Thymus (tissue), 11 donors: ENCODE data around the gene NSMCE4A. TPM values are rescaled to one million over a fixed set of nuclear protein-coding genes. Genes with fewer than 3 reads are reported as not detected.
"Not testable (repeated sequence)": the region's sequence is repeated elsewhere in the genome, so short reads cannot be mapped to it uniquely, and the experiment has no call there.

Experiments used
- DNase-seq, 9 donors: peaks; one replicate each; pipeline ENCODE4 v3.0.0-alpha.2; 2013; ENCODE audit warnings: low spot score in 9 of 9, low read depth in 6 of 9, missing footprints in 1 of 9
- H3K27ac ChIP-seq, 2 donors: one replicate each; pipeline ENCODE4 v1.5.1; 2013; ENCODE audit warnings: control low read depth in 1 of 2, low read depth in 1 of 2, low read length in 1 of 2, mild to moderate bottlenecking in 1 of 2, moderate library complexity in 1 of 2
- H3K27me3 ChIP-seq, 2 donors: one replicate each; pipeline ENCODE4 v1.5.1; 2013; ENCODE audit warnings: low read length in 1 of 2; ENCODE audit not compliant: control insufficient read depth in 2 of 2, insufficient read depth in 1 of 2
- H3K36me3 ChIP-seq, 2 donors: one replicate each; pipeline ENCODE4 v1.5.1; 2013; ENCODE audit warnings: low read length in 1 of 2, mild to moderate bottlenecking in 1 of 2, moderate library complexity in 1 of 2; ENCODE audit not compliant: control insufficient read depth in 2 of 2, insufficient read depth in 2 of 2
- H3K4me1 ChIP-seq, 2 donors: one replicate each; pipeline ENCODE4 v1.5.1; 2013; ENCODE audit warnings: low read length in 2 of 2; ENCODE audit not compliant: control insufficient read depth in 2 of 2, insufficient read depth in 2 of 2
- H3K4me3 ChIP-seq, 2 donors: one replicate each; pipeline ENCODE4 v1.5.1; 2013; ENCODE audit warnings: low read length in 2 of 2, control low read depth in 1 of 2, mild to moderate bottlenecking in 1 of 2
- H3K9me3 ChIP-seq, 2 donors: one replicate each; pipeline ENCODE4 v1.5.1; 2013; ENCODE audit warnings: low read length in 1 of 2, mild to moderate bottlenecking in 1 of 2; ENCODE audit not compliant: control insufficient read depth in 2 of 2, insufficient read depth in 1 of 2
- WGBS: extraction: QIAGEN DNeasy Blood & Tissue Kit; methylation state at CpG from one replicate; pipeline ENCODE4 v1.1.7; 2013; 5-methylcytosine and 5-hydroxymethylcytosine counted together
- polyA plus RNA-seq: library from polyadenylated mRNA; stranded (reverse); fragments of 200-250 nt; gene quantifications from one replicate; pipeline ENCODE4 v1.2.3, GENCODE V29; 2013
- total RNA-seq: library from RNA; stranded (reverse); fragments of 120-200 nt; gene quantifications from one replicate; pipeline ENCODE4 v1.2.4, GENCODE V29; 2013
- donor health status: healthy.

Gene NSMCE4A
- total and polyA plus RNA-seq, 2 donors: 81.5 to 131 TPM

DNA sequence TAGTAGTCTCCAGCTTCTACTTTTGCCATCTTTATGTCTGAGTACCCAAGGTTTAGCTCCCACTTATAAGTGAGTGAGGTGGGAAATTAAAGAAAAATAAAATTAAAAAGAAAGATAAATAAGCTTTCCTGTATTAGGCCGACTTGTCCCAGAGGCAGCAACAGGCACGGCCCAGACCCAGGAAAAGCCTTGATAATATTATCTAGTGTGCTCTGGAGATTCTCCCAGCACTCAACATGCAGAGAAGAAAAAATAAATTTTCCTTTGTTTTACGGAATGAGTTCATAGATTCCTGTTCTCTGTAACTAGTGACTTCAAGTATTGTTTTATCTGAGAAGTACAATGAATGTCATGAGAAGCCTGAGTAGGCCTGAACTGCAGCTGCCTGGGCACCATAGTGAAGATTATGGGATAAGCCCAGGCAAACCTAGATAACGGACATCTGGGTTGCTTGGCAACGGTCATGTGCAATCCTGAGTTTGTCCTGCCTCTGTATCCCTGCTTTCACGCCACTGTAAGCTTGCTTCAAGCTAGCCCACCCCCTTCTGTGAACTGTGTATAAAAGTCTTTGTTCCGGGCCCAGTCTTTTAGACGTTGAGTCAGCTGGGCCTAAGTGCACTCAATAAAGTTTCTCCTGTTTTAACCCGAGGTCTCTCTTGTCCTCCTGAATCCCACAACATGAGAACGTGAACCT, 53.6 kb downstream of the NSMCE4A start:
- peaks cover 25 to 33% of the 10 kb centered on the region in 2 donors for H3K36me3 ChIP-seq
- H3K27ac ChIP-seq: no peak overlapping the region
- no peaks in the 10 kb centered on the region for H3K27me3 ChIP-seq
- no peaks in the 10 kb centered on the region for H3K4me1 ChIP-seq
- H3K9me3 ChIP-seq: peaks cover 0 to 1% of the 10 kb centered on the region in 2 donors
- H3K4me3 ChIP-seq: no peak overlapping the region
- DNase-seq: no peak
- WGBS: 97% methylated on average over 10 of the region's 10 CpGs

DNA sequence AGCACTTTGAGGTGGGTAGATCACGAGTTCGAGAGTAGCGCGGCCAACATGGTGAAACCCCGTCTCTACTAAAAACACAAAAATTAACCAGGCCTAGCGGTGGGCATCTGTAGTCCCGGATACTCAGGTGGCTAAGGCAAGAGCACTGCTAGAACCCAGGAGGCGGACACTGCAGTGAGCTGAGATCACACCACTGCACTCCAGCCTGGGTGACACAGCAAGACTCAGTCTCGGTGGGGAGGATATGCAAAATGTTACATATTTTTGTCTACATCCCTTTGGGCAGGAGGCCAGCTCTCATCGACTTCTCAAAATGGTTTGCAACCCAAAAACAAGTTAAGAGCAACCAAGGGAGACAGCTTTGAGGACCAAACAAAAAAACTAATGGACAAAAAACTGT, 55.4 kb downstream of the NSMCE4A start:
- peaks cover 25 to 35% of the 10 kb centered on the region in 2 donors for H3K36me3 ChIP-seq
- no peaks in the 10 kb centered on the region for H3K27me3 ChIP-seq
- peaks cover 0 to 1% of the 10 kb centered on the region in 2 donors for H3K9me3 ChIP-seq
- H3K4me1 ChIP-seq: no peaks in the 10 kb centered on the region
- WGBS: 95% methylated on average over 10 of the region's 10 CpGs
- DNase-seq: no peak
- no peak overlapping the region for H3K4me3 ChIP-seq
- H3K27ac ChIP-seq: no peak overlapping the region

DNA sequence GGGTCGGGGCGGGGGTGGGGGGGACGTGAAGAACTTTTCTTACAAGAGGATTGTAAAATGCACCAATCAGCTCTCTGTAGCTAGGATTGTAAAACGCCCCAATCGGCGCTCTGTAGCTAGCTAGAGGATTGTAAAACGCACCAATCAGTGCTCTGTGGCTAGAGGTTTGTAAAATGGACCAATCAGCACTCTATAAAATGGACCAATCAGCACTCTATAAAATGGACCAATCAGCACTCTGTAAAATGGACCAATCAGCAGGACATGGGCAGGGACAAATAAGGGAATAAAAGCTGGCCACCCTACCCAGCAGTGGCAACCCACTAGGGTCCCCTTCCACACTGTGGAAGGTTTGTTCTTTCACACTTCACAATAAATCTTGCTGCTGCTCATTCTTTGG, 56.2 kb downstream of the NSMCE4A start:
- peaks cover 25 to 37% of the 10 kb centered on the region in 2 donors for H3K36me3 ChIP-seq
- not testable (repeated sequence) for H3K4me1 ChIP-seq, H3K4me3 ChIP-seq, H3K27me3 ChIP-seq, H3K27ac ChIP-seq, DNase-seq, H3K9me3 ChIP-seq
- WGBS: 99% methylated on average over 7 of the region's 7 CpGs

DNA sequence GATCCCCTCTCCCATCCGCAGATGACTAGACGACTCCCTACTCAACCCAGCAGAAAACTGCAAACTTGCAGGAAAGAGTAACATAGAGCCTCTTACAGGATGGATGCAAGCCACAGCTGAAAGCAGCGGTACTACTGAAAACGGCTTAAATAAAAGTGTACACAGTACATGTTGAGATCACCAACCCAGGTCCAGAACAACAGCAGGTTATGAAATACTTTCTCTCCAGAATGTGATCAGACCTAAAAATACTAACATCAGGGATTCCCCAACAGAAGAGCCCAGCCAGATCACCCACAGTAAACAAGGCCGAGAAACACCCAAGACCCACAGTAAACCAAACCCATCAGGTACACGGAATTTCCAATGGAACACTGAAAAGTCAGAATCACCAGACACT, 60.4 kb downstream of the NSMCE4A start:
- H3K27me3 ChIP-seq: no peaks in the 10 kb centered on the region

DNA sequence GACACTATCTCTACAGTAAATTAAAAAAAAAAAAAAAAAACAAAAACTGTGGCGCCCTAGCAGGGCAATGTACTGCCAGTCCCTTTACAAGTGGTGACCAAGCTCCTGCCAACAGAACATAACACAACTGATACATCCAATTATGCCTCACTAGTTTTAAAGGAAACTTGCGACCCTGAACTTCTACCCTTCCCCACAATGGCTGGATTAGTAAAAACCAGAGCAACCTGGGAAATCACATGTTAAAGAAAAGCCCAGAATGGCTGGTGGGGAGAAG, 63.7 kb downstream of the NSMCE4A start:
- H3K4me1 ChIP-seq: no peaks in the 10 kb centered on the region
- H3K27ac ChIP-seq: no peak overlapping the region
- no peak for DNase-seq
- no peaks in the 10 kb centered on the region for H3K27me3 ChIP-seq
- WGBS: 95% methylated on average over 2 of the region's 2 CpGs
- no peaks in the 10 kb centered on the region for H3K9me3 ChIP-seq
- H3K36me3 ChIP-seq: peaks cover 7 to 25% of the 10 kb centered on the region in 2 donors
- no peak overlapping the region for H3K4me3 ChIP-seq

More for the DNA sequence above, 60.4 kb downstream of the NSMCE4A start:
- H3K4me3 ChIP-seq: no peak overlapping the region
- WGBS: 95% methylated on average over 6 of the region's 6 CpGs
- no peak for DNase-seq
- peaks cover 11 to 31% of the 10 kb centered on the region in 2 donors for H3K36me3 ChIP-seq
- no peaks in the 10 kb centered on the region for H3K4me1 ChIP-seq
- H3K27ac ChIP-seq: no peak overlapping the region
- peaks cover 0 to 1% of the 10 kb centered on the region in 2 donors for H3K9me3 ChIP-seq

DNA sequence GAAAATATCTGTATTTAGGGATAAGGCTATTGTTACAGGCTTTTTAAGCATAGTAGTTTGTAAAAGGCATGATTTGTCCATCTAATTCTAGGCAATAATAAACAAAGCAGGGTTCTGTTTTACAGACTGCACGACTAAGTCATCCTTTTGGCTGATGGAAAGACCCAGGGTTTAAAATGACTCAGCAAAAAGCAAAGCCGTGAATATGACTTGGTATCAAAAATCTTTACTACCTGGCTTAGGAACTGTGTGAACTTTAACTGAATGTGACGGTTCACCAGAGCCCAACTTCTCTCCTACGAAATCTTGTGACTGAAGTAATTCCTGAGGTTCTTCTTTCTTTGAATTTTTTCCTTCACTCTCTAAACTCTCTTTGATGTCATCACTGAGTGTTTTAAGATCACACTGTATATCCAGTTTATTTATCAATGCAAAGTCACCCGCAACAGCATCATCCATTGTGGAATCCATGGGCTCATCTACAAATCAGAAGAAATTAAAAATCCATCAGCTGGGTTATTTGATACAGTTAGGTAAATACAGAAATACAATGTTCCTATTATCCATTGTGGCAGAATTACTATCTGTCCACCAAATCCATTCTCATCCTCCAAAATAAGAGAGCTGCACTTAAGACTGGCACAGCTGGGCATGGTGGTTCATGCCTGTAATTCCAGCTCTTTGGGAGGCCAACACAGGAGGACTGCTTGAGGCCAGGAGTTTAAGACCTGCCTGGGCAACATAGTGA, 64.2 kb downstream of the NSMCE4A start:
- 83% methylated on average over 5 of the region's 5 CpGs for WGBS
- Histone ChIP-seq H3K9me3 (no peaks in the 10 kb centered on the region), H3K4me1 (no peaks in the 10 kb centered on the region), H3K27me3 (no peaks in the 10 kb centered on the region), H3K27ac (no peak overlapping the region), H3K36me3 (peaks cover 7 to 25% of the 10 kb centered on the region in 2 donors), H3K4me3 (no peak overlapping the region)
- no peak for DNase-seq

Other genes with a start within 250 kb of the NSMCE4A start
- 26.3 TPM for gene ATE1, start 47.2 kb downstream of the NSMCE4A start, total RNA-seq
- gene ATE1, start 47.2 kb downstream of the NSMCE4A start, polyA plus RNA-seq: 12.0 TPM
- gene TACC2, start 13.9 kb upstream of the NSMCE4A start, total RNA-seq: 4.6 TPM
- gene TACC2, start 13.9 kb upstream of the NSMCE4A start, polyA plus RNA-seq: 57.3 TPM